Measurements from ENCODE around the gene NOL9. TPM values are rescaled to one million over a fixed set of nuclear protein-coding genes. Genes with fewer than 3 reads are reported as not detected.

The NOL9 gene
- total RNA-seq, 2 experiments from 2014 or later = 39.7 to 40.4 TPM

DNA sequence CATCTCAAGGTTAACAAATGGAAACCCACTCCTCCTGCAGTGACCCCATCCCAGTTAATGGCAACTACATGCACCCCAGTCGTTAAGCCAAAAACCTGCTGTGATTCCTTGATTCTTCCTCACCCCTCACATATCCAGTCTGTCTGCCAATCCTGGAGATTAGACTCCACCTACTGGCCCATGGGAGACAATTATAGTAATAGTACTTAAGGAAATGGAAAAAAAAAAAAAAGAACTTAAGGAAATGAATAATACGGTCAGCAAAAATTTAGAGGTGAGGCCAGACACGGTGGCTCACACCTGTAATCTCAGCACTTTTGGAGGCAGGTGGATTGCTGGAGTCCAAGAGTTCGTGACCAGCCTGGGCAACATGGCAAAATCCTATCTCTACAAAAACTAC, 7.0 kb downstream of the NOL9 start:
- DNase-seq (no peak), ATAC-seq (no peak)
- H3K4me1 Mint-ChIP-seq (ENCODE audit: low read depth) = peaks cover 35% of the 10 kb centered on the region
- TF ChIP-seq, protein P1, sequence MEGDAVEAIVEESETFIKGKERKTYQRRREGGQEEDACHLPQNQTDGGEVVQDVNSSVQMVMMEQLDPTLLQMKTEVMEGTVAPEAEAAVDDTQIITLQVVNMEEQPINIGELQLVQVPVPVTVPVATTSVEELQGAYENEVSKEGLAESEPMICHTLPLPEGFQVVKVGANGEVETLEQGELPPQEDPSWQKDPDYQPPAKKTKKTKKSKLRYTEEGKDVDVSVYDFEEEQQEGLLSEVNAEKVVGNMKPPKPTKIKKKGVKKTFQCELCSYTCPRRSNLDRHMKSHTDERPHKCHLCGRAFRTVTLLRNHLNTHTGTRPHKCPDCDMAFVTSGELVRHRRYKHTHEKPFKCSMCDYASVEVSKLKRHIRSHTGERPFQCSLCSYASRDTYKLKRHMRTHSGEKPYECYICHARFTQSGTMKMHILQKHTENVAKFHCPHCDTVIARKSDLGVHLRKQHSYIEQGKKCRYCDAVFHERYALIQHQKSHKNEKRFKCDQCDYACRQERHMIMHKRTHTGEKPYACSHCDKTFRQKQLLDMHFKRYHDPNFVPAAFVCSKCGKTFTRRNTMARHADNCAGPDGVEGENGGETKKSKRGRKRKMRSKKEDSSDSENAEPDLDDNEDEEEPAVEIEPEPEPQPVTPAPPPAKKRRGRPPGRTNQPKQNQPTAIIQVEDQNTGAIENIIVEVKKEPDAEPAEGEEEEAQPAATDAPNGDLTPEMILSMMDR (IDR thresholded peaks at IDR 0.05) = no peak
- peak overlapping the region; percentile 83 for H3K27ac Mint-ChIP-seq
- no peak overlapping the region for H3K4me3 Mint-ChIP-seq
- no peaks in the 10 kb centered on the region for H3K9me3 Mint-ChIP-seq
- CTCF ChIA-PET = interaction anchor here (1.0 to 4.1 kb wide), 2 partner anchors 7 to 99 kb away, joined by 3 to 15 read pairs; partner anchors contain the start of genes NOL9 and TAS1R1
- H3K36me3 Mint-ChIP-seq (ENCODE audit: low read depth) = peaks cover 46% of the 10 kb centered on the region
- no peaks in the 10 kb centered on the region for H3K27me3 Mint-ChIP-seq
- POLR2A ChIA-PET = interaction anchor here (0.7 to 1.2 kb wide), 2 partner anchors 8 to 25 kb away, joined by 3 to 5 read pairs; no protein-coding TSS in a partner anchor
- intact Hi-C loops (cut with micrococcal nuclease) = no loop called here

DNA sequence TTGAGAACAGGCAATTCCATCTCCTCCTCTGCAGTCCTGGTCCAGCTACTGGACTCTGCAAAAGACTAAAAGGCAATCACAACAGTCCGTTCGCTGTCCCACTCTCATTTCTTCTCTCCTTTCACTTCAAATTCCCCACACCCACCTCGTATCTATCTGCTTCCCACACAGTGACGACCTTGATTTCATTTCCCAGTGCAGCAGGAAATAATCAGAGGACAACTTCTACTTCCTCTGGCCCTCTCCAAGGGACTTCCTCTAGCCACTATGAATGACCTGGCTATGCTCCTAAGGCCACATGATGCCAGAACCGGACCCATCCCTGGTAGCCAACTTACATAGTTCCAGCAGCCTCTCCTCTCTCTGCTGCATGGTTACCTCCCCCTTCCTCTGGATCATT, 8.0 kb downstream of the NOL9 start:
- Mint-ChIP-seq H3K27ac (peak overlapping the region; percentile 83), H3K4me3 (no peak overlapping the region), H3K36me3 (ENCODE audit: low read depth) (peaks cover 50% of the 10 kb centered on the region), H3K9me3 (no peaks in the 10 kb centered on the region), H3K27me3 (no peaks in the 10 kb centered on the region), H3K4me1 (ENCODE audit: low read depth) (peaks cover 32% of the 10 kb centered on the region)
- ATAC-seq (no peak), DNase-seq (no peak)
- ChIA-PET CTCF (interaction anchor here (4.1 kb wide), 1 partner anchor 8 kb away, joined by 15 read pairs; the partner anchor contains the start of genes NOL9 and TAS1R1), POLR2A (interaction anchor here (1.2 kb wide), 1 partner anchor 24 kb away, joined by 5 read pairs; no protein-coding TSS in a partner anchor)
- intact Hi-C loops (cut with micrococcal nuclease) = no loop called here
- TF ChIP-seq, protein P1 (IDR thresholded peaks at IDR 0.05) = no peak

DNA sequence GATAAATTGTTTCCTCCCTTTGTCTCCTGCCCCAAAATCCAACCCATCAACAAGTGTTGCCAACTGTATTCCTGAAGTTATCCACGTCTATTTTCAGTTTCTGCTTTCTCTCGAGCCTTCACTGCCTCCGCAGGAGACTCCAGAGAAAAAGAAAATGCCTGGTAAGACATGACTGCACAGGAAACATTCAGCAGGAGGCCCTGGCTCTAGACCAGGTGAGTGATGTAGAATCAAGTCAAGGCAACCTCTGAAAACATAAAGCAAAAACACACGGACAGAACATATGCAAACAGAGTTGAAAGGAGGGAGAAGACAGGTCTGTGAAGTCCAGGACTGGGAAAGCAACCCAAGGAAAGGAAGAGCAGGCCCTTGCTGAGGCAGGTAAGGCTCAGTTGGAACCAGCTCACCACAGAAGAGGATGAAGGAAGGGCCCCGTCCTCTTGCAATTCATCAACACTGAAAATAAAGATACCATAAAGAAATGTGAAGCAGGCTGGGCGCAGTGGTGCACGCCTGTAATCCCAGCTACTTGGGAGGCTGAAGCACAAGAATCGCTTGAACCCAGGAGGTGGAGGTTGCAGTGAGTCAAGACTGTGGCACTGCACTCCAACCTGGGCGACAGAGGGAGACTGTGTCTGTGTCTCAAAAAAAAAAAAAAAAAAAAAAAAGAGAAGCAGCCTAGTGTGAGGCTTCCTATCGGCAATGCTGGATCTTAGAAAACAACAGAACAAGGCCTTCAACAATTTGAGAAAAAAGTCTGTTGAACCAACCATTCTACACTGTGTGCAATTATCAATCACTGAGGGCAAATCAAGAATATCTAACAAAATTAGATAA, 8.8 kb downstream of the NOL9 start:
- Mint-ChIP-seq H3K4me3 (no peak overlapping the region), H3K27me3 (no peaks in the 10 kb centered on the region), H3K36me3 (ENCODE audit: low read depth) (peaks cover 53% of the 10 kb centered on the region), H3K27ac (peak overlapping the region; percentile 83), H3K4me1 (ENCODE audit: low read depth) (peaks cover 32% of the 10 kb centered on the region), H3K9me3 (no peaks in the 10 kb centered on the region)
- ChIA-PET POLR2A (interaction anchor here (1.1 kb wide), 1 partner anchor 8 kb away, joined by 3 read pairs; no protein-coding TSS in a partner anchor), CTCF (interaction anchor here (4.1 kb wide), 1 partner anchor 9 kb away, joined by 15 read pairs; the partner anchor contains the start of genes NOL9 and TAS1R1)
- TF ChIP-seq, protein P1 (IDR thresholded peaks at IDR 0.05) = no peak
- intact Hi-C loops (cut with micrococcal nuclease) = no loop called here
- ATAC-seq = peak; percentile 34
- DNase-seq = no peak

DNA sequence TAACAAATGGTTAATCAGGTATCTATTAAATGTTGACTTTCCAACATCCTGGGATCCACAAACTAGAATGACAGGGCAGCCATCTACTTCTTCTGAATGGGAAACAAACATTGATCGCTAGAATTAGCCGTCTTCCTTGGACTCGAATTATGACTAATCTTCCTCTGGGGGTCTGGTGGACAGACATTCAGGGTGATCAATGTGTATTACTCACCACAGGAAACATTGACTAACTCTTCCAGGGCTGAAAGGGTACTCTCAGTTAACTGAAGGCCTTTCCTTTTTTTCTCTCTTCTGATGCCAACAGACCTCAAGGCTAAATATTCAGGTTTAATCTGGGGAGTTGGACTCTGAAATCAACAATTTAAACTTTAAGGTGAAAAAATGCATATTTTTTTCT, 9.5 kb downstream of the NOL9 start:
- CTCF ChIA-PET = interaction anchor here (0.7 to 4.1 kb wide), 2 partner anchors 9 to 13 kb away, joined by 3 to 15 read pairs; partner anchors contain the start of genes NOL9 and TAS1R1

More for the DNA sequence above, 9.5 kb downstream of the NOL9 start:
- Mint-ChIP-seq H3K9me3 (no peaks in the 10 kb centered on the region), H3K27me3 (no peaks in the 10 kb centered on the region), H3K4me3 (no peak overlapping the region), H3K4me1 (ENCODE audit: low read depth) (peaks cover 32% of the 10 kb centered on the region), H3K36me3 (ENCODE audit: low read depth) (peaks cover 49% of the 10 kb centered on the region), H3K27ac (peak overlapping the region; percentile 83)
- TF ChIP-seq, protein P1 (IDR thresholded peaks at IDR 0.05) = no peak
- POLR2A ChIA-PET = interaction anchor here (1.1 kb wide), 1 partner anchor 9 kb away, joined by 3 read pairs; no protein-coding TSS in a partner anchor
- DNase-seq (no peak), ATAC-seq (peak; percentile 82)
- intact Hi-C loops (cut with micrococcal nuclease) = no loop called here
